ENCODE results near the gene WDCP. TPM values are rescaled to one million over a fixed set of nuclear protein-coding genes. Genes with fewer than 3 reads are reported as not detected.

The WDCP gene
- total RNA-seq, 1 donor from 2014 or later: 5.2 TPM

- no peak for DNase-seq (ENCODE audit: extremely low spot score in 2 of 2)
- intact Hi-C loops (cut with DNase I): no loop called here
- Histone ChIP-seq H3K4me3 (no peak overlapping the region), H3K9me3 (no peaks in the 10 kb centered on the region), H3K4me1 (no peaks in the 10 kb centered on the region), H3K36me3 (peaks cover 0 to 42% of the 10 kb centered on the region in 2 donors), H3K27me3 (no peaks in the 10 kb centered on the region), H3K27ac (no peak overlapping the region)
- no peak for TF ChIP-seq POLR2AphosphoS5 (IDR thresholded peaks at IDR 0.05; ENCODE audit: insufficient read depth in 1 of 2, low read depth in 1 of 2)
- no peak for TF ChIP-seq POLR2A (IDR thresholded peaks at IDR 0.05)
- no peak for TF ChIP-seq CTCF (IDR thresholded peaks at IDR 0.05)
Observed at GRCh38 chr2:24026233-24026632, 21.0 kb downstream of the WDCP start.

- TF ChIP-seq POLR2A (IDR thresholded peaks at IDR 0.05) (no peak), POLR2AphosphoS5 (IDR thresholded peaks at IDR 0.05; ENCODE audit: insufficient read depth in 1 of 2, low read depth in 1 of 2) (no peak), CTCF (IDR thresholded peaks at IDR 0.05) (no peak)
- intact Hi-C loops (cut with DNase I): no loop called here
- no peak for DNase-seq (ENCODE audit: extremely low spot score in 2 of 2)
- Histone ChIP-seq H3K9me3 (no peaks in the 10 kb centered on the region), H3K27ac (no peak overlapping the region), H3K4me1 (no peaks in the 10 kb centered on the region), H3K27me3 (no peaks in the 10 kb centered on the region), H3K4me3 (no peak overlapping the region), H3K36me3 (peaks cover 0 to 32% of the 10 kb centered on the region in 2 donors)
Observed at GRCh38 chr2:24024996-24025663, 22.1 kb downstream of the WDCP start.

- DNase-seq (ENCODE audit: extremely low spot score in 2 of 2): peak in 1 of 2 donors; percentile 77
- intact Hi-C loops (cut with DNase I): no loop called here
Observed at GRCh38 chr2:24024018-24024417, 23.2 kb downstream of the WDCP start.

GRCh38 chr2:24022975-24023575 lies 24.1 kb downstream of the WDCP start:
- H3K4me3 ChIP-seq: no peak overlapping the region
- intact Hi-C loops (cut with DNase I): no loop called here
- H3K27me3 ChIP-seq: no peaks in the 10 kb centered on the region
- TF ChIP-seq CTCF (IDR thresholded peaks at IDR 0.05): no peak
- TF ChIP-seq POLR2A (IDR thresholded peaks at IDR 0.05): no peak
- no peak for TF ChIP-seq POLR2AphosphoS5 (IDR thresholded peaks at IDR 0.05; ENCODE audit: insufficient read depth in 1 of 2, low read depth in 1 of 2)
- DNase-seq (ENCODE audit: extremely low spot score in 2 of 2): peak in 1 of 2 donors; percentile 79
- H3K4me1 ChIP-seq: no peaks in the 10 kb centered on the region
- no peaks in the 10 kb centered on the region for H3K9me3 ChIP-seq
- no peak overlapping the region for H3K27ac ChIP-seq
- peaks cover 0 to 11% of the 10 kb centered on the region in 2 donors for H3K36me3 ChIP-seq

More at GRCh38 chr2:24024018-24024417, 23.2 kb downstream of the WDCP start:
- H3K4me1 ChIP-seq: no peaks in the 10 kb centered on the region
- H3K9me3 ChIP-seq: no peaks in the 10 kb centered on the region
- no peak for TF ChIP-seq POLR2AphosphoS5 (IDR thresholded peaks at IDR 0.05; ENCODE audit: insufficient read depth in 1 of 2, low read depth in 1 of 2)
- no peak for TF ChIP-seq CTCF (IDR thresholded peaks at IDR 0.05)
- TF ChIP-seq POLR2A (IDR thresholded peaks at IDR 0.05): no peak
- no peaks in the 10 kb centered on the region for H3K27me3 ChIP-seq
- peaks cover 0 to 21% of the 10 kb centered on the region in 2 donors for H3K36me3 ChIP-seq
- H3K4me3 ChIP-seq: no peak overlapping the region
- H3K27ac ChIP-seq: no peak overlapping the region

Data from vagina (tissue), 2 donors.